ENCODE data around the gene THAP8. TPM values are rescaled to one million over a fixed set of nuclear protein-coding genes. Genes with fewer than 3 reads are reported as not detected.
A peak's percentile ranks its signal among the peaks of the same experiment; 100 is the strongest.

The THAP8 gene
- total and polyA plus RNA-seq, 4 donors, result 1.8 to 4.1 (median 3.3) TPM

GRCh38 chr19:36059180-36059910 lies 5.3 kb upstream of the THAP8 start:
- Histone ChIP-seq H3K4me1 (ENCODE audit: control insufficient read depth in 1 of 2, insufficient read depth in 2 of 2, low read length in 2 of 2) (no peaks in the 10 kb centered on the region), H3K27me3 (ENCODE audit: control insufficient read depth in 1 of 2, insufficient read depth in 2 of 2, low read length in 1 of 2) (no peaks in the 10 kb centered on the region), H3K36me3 (ENCODE audit: control insufficient read depth in 1 of 2, insufficient read depth in 2 of 2, low read length in 1 of 2) (no peaks in the 10 kb centered on the region), H3K9me3 (ENCODE audit: control insufficient read depth, low read length) (no peaks in the 10 kb centered on the region), H3K4me3 (ENCODE audit: low read length in 2 of 2) (no peak overlapping the region), H3K27ac (ENCODE audit: low read depth in 1 of 2, low read length in 2 of 2) (no peak overlapping the region)
- DNase-seq (no peak), ATAC-seq (ENCODE audit: low FRiP score) (no peak)
- 37 to 39% methylated on average over 6 of the region's 6 CpGs for WGBS, 2 donors
- intact Hi-C loops (cut with DNase I), result no loop called here

- 87 to 94% methylated on average over 12 of the region's 12 CpGs for WGBS, 2 donors
- DNase-seq (peak in 1 of 2 donors; percentile 59), ATAC-seq (ENCODE audit: low FRiP score) (no peak)
- intact Hi-C loops (cut with DNase I), result no loop called here
- Histone ChIP-seq H3K4me1 (ENCODE audit: control insufficient read depth in 1 of 2, insufficient read depth in 2 of 2, low read length in 2 of 2) (no peaks in the 10 kb centered on the region), H3K4me3 (ENCODE audit: low read length in 2 of 2) (no peak overlapping the region), H3K36me3 (ENCODE audit: control insufficient read depth in 1 of 2, insufficient read depth in 2 of 2, low read length in 1 of 2) (no peaks in the 10 kb centered on the region), H3K27ac (ENCODE audit: low read depth in 1 of 2, low read length in 2 of 2) (no peak overlapping the region), H3K9me3 (ENCODE audit: control insufficient read depth, low read length) (no peaks in the 10 kb centered on the region), H3K27me3 (ENCODE audit: control insufficient read depth in 1 of 2, insufficient read depth in 2 of 2, low read length in 1 of 2) (no peaks in the 10 kb centered on the region)
These were observed 4.5 kb upstream of the THAP8 start for GRCh38 chr19:36058481-36059179.

- peak within 1 kb of the TSS; percentile 21 to 54 for H3K4me3 ChIP-seq (ENCODE audit: low read length in 2 of 2)
- WGBS, 2 donors, result 1% methylated on average over 55 to 76 of the region's 76 CpGs
- H3K9me3 ChIP-seq (ENCODE audit: control insufficient read depth, low read length), result no peaks in the 10 kb centered on the region
- H3K4me1 ChIP-seq (ENCODE audit: control insufficient read depth in 1 of 2, insufficient read depth in 2 of 2, low read length in 2 of 2), result no peaks in the 10 kb centered on the region
- H3K36me3 ChIP-seq (ENCODE audit: control insufficient read depth in 1 of 2, insufficient read depth in 2 of 2, low read length in 1 of 2), result no peaks in the 10 kb centered on the region
- intact Hi-C loops (cut with DNase I), result loop anchor here (2.0 to 5.0 kb wide), 4 partner anchors 43 to 63 kb away; partner anchors contain the start of genes ALKBH6 (in 1 of the 2), POLR2I (in 1 of the 2), SDHAF1 (in 1 of the 2) and TBCB (in 1 of the 2)
- peak within 1 kb of the TSS in 1 of 2 donors; percentile 77 for H3K27ac ChIP-seq (ENCODE audit: low read depth in 1 of 2, low read length in 2 of 2)
- H3K27me3 ChIP-seq (ENCODE audit: control insufficient read depth in 1 of 2, insufficient read depth in 2 of 2, low read length in 1 of 2), result no peaks in the 10 kb centered on the region
- peak; percentile 97 to 98 for DNase-seq
- ATAC-seq (ENCODE audit: low FRiP score), result peak; percentile 94
These were observed 925 bp upstream of the THAP8 start, which contains the start of gene WDR62 for GRCh38 chr19:36054733-36055686. Gene WDR62 (plus strand): TSS chr19:36054897. CDS start chr19:36054972, 75 bp downstream.

GRCh38 chr19:36051637-36052036 lies 2.4 kb downstream of the THAP8 start:
- Histone ChIP-seq H3K4me1 (ENCODE audit: control insufficient read depth in 1 of 2, insufficient read depth in 2 of 2, low read length in 2 of 2) (no peaks in the 10 kb centered on the region), H3K27ac (ENCODE audit: low read depth in 1 of 2, low read length in 2 of 2) (no peak overlapping the region), H3K36me3 (ENCODE audit: control insufficient read depth in 1 of 2, insufficient read depth in 2 of 2, low read length in 1 of 2) (no peaks in the 10 kb centered on the region), H3K9me3 (ENCODE audit: control insufficient read depth, low read length) (no peaks in the 10 kb centered on the region), H3K4me3 (ENCODE audit: low read length in 2 of 2) (no peak overlapping the region), H3K27me3 (ENCODE audit: control insufficient read depth in 1 of 2, insufficient read depth in 2 of 2, low read length in 1 of 2) (no peaks in the 10 kb centered on the region)
- DNase-seq (no peak), ATAC-seq (ENCODE audit: low FRiP score) (no peak)
- WGBS, 2 donors, result 96 to 98% methylated on average over 4 of the region's 4 CpGs
- intact Hi-C loops (cut with DNase I), result loop anchor here (5.0 kb wide), 3 partner anchors 39 to 59 kb away; partner anchors contain the start of genes ALKBH6 (in 1 of the 2) and SDHAF1 (in 1 of the 2)

- no peak overlapping the region for H3K27ac ChIP-seq (ENCODE audit: low read depth in 1 of 2, low read length in 2 of 2)
- H3K4me3 ChIP-seq (ENCODE audit: low read length in 2 of 2), result no peak overlapping the region
- H3K27me3 ChIP-seq (ENCODE audit: control insufficient read depth in 1 of 2, insufficient read depth in 2 of 2, low read length in 1 of 2), result no peaks in the 10 kb centered on the region
- no peak for DNase-seq
- WGBS, 2 donors, result 51 to 60% methylated on average over 3 of the region's 3 CpGs
- H3K9me3 ChIP-seq (ENCODE audit: control insufficient read depth, low read length), result no peaks in the 10 kb centered on the region
- H3K36me3 ChIP-seq (ENCODE audit: control insufficient read depth in 1 of 2, insufficient read depth in 2 of 2, low read length in 1 of 2), result no peaks in the 10 kb centered on the region
- intact Hi-C loops (cut with DNase I), result loop anchor here (5.0 kb wide), 3 partner anchors 39 to 59 kb away; partner anchors contain the start of genes ALKBH6 (in 1 of the 2) and SDHAF1 (in 1 of the 2)
- ATAC-seq (ENCODE audit: low FRiP score), result no peak
- no peaks in the 10 kb centered on the region for H3K4me1 ChIP-seq (ENCODE audit: control insufficient read depth in 1 of 2, insufficient read depth in 2 of 2, low read length in 2 of 2)
These were observed 2.8 kb downstream of the THAP8 start for GRCh38 chr19:36051236-36051635.

- Histone ChIP-seq H3K36me3 (ENCODE audit: control insufficient read depth in 1 of 2, insufficient read depth in 2 of 2, low read length in 1 of 2) (no peaks in the 10 kb centered on the region), H3K27ac (ENCODE audit: low read depth in 1 of 2, low read length in 2 of 2) (no peak overlapping the region), H3K27me3 (ENCODE audit: control insufficient read depth in 1 of 2, insufficient read depth in 2 of 2, low read length in 1 of 2) (no peaks in the 10 kb centered on the region), H3K9me3 (ENCODE audit: control insufficient read depth, low read length) (no peaks in the 10 kb centered on the region), H3K4me3 (ENCODE audit: low read length in 2 of 2) (no peak overlapping the region), H3K4me1 (ENCODE audit: control insufficient read depth in 1 of 2, insufficient read depth in 2 of 2, low read length in 2 of 2) (no peaks in the 10 kb centered on the region)
- DNase-seq, result no peak
- intact Hi-C loops (cut with DNase I), result no loop called here
- 94 to 95% methylated on average over 4 of the region's 4 CpGs for WGBS, 2 donors
- no peak for ATAC-seq (ENCODE audit: low FRiP score)
These were observed 4.9 kb downstream of the THAP8 start for GRCh38 chr19:36049080-36049698.

- H3K27me3 ChIP-seq (ENCODE audit: control insufficient read depth in 1 of 2, insufficient read depth in 2 of 2, low read length in 1 of 2), result no peaks in the 10 kb centered on the region
- H3K4me1 ChIP-seq (ENCODE audit: control insufficient read depth in 1 of 2, insufficient read depth in 2 of 2, low read length in 2 of 2), result no peaks in the 10 kb centered on the region
- DNase-seq (no peak), ATAC-seq (ENCODE audit: low FRiP score) (no peak)
- no peaks in the 10 kb centered on the region for H3K9me3 ChIP-seq (ENCODE audit: control insufficient read depth, low read length)
- intact Hi-C loops (cut with DNase I), result no loop called here
- no peak overlapping the region for H3K4me3 ChIP-seq (ENCODE audit: low read length in 2 of 2)
- H3K27ac ChIP-seq (ENCODE audit: low read depth in 1 of 2, low read length in 2 of 2), result no peak overlapping the region
- H3K36me3 ChIP-seq (ENCODE audit: control insufficient read depth in 1 of 2, insufficient read depth in 2 of 2, low read length in 1 of 2), result no peaks in the 10 kb centered on the region
These were observed 6.2 kb downstream of the THAP8 start for GRCh38 chr19:36047835-36048234.

All from aorta (tissue), 5 donors.